Thyroid gland (tissue), 4 donors: ENCODE measurements around the gene UROC1. TPM values are rescaled to one million over a fixed set of nuclear protein-coding genes. Genes with fewer than 3 reads are reported as not detected.
A peak's percentile ranks its signal among the peaks of the same experiment; 100 is the strongest.

Source experiments
- DNase-seq, 2 donors: peaks; one replicate each; pipeline ENCODE4 v3.0.0-alpha.2; 2019
- H3K27ac ChIP-seq, 3 donors: fragments of 200-600 bp; sonication (generic); 1 replicate in 2 of 3; 2 replicates in 1 of 3; pipeline ENCODE4 v1.5.1; 2016 to 2019; ENCODE audit warnings: mild to moderate bottlenecking in 1 of 3, moderate library complexity in 1 of 3
- H3K27me3 ChIP-seq: fragments of 200-600 bp; sonication (generic); one replicate; pipeline ENCODE4 v1.5.1; 2019
- H3K36me3 ChIP-seq, 2 donors: fragments of 200-600 bp; sonication (generic); one replicate each; pipeline ENCODE4 v1.5.1; 2016 to 2019
- H3K4me1 ChIP-seq, 2 donors: fragments of 200-600 bp; sonication (generic); one replicate each; pipeline ENCODE4 v1.5.1; 2017 to 2019
- H3K4me3 ChIP-seq, 3 donors: fragments of 200-600 bp; sonication (generic); replicated peaks in 1 of 3; 1 replicate in 2 of 3; 2 replicates in 1 of 3; pipeline ENCODE4 v1.5.1; 2016; ENCODE audit warnings: mild to moderate bottlenecking in 1 of 3
- H3K9me3 ChIP-seq: fragments of 200-600 bp; sonication (generic); one replicate; pipeline ENCODE4 v1.5.1; 2017
- POLR2A ChIP-seq, 2 donors: fragments of 450-650 bp; IDR thresholded peaks; one replicate each; pipeline ENCODE4 v1.6.1; 2017; ENCODE audit warnings: antibody characterized with exemption in 2 of 2, mild to moderate bottlenecking in 2 of 2, moderate library complexity in 1 of 2
- WGBS, 2 donors: methylation state at CpG; one replicate each; pipeline ENCODE4 v1.1.5; 2017; 5-methylcytosine and 5-hydroxymethylcytosine counted together
- intact Hi-C: fragments of 100-400 bp; cut with DNase I; formaldehyde crosslinking; loops from one replicate; pipeline ENCODE4 v1.15.1; 2023
- total RNA-seq, 4 donors: library from RNA; depleted of rRNA; stranded (reverse); fragments of >200 nt; gene quantifications; one replicate each; pipeline ENCODE4 v1.2.3, GENCODE V29; 2016
- TF ChIP-seq, protein P1 (sequence below), 6 experiments: fragments of 200-600 bp in 3 of 6; fragments of 450-650 bp in 3 of 6; sonication (generic) in 3 of 6; IDR thresholded peaks; one replicate each; pipeline ENCODE4 v1.5.1; 2016 to 2019; ENCODE audit warnings: antibody characterized with exemption in 6 of 6, mild to moderate bottlenecking in 2 of 6, inconsistent platforms in 1 of 6, moderate library complexity in 1 of 6

Gene UROC1
- total RNA-seq, 4 donors from 2014 or later: not detected

DNA sequence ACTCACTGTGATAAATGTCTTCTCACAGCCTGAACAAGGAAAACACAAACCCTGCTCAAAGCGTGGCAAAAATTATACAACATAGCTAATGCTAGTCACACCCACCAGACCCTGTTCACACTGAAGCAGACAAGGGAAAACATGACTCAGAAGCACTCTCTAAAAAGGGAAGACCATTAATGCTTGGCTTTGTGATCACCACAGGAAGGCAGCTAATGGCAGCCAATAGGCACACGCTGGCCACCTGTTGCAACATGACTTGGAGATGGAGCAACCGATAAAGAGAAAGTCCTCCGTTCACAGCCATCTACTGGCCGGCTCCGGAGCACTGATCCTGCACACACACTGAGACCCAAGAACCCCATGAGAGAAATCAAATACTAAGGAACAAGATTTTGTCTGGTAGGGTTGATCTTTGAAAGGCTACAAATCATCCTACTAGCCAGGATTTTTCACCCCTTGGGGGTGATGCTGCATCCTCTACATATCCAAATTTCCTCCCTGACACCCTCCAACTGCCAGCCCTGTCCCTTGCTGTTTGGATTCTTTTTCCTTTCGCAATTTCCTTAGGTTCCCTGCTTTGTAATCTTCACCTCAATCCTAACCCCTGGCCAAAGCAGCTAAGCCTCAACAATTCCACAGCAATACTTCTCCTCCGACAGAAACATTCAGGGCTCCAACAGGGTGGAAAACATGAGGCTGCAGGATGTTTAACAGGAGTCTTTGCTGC is 45.1 kb downstream of the UROC1 start:
- Histone ChIP-seq H3K27ac (no peak overlapping the region), H3K27me3 (no peaks in the 10 kb centered on the region), H3K4me3 (peak overlapping the region in 1 of 3 donors; percentile 1), H3K36me3 (peaks cover 36 to 40% of the 10 kb centered on the region in 2 donors), H3K4me1 (peaks cover 34 to 35% of the 10 kb centered on the region in 2 donors), H3K9me3 (no peaks in the 10 kb centered on the region)
- peak; percentile 25 to 51 for DNase-seq
- intact Hi-C loops: loop anchor here (10.0 kb wide), 1 partner anchor 208 kb away; no protein-coding TSS in a partner anchor
- TF ChIP-seq POLR2A (IDR thresholded peaks at IDR 0.05): no peak
- TF ChIP-seq, protein P1, sequence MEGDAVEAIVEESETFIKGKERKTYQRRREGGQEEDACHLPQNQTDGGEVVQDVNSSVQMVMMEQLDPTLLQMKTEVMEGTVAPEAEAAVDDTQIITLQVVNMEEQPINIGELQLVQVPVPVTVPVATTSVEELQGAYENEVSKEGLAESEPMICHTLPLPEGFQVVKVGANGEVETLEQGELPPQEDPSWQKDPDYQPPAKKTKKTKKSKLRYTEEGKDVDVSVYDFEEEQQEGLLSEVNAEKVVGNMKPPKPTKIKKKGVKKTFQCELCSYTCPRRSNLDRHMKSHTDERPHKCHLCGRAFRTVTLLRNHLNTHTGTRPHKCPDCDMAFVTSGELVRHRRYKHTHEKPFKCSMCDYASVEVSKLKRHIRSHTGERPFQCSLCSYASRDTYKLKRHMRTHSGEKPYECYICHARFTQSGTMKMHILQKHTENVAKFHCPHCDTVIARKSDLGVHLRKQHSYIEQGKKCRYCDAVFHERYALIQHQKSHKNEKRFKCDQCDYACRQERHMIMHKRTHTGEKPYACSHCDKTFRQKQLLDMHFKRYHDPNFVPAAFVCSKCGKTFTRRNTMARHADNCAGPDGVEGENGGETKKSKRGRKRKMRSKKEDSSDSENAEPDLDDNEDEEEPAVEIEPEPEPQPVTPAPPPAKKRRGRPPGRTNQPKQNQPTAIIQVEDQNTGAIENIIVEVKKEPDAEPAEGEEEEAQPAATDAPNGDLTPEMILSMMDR (IDR thresholded peaks at IDR 0.05): no peak
- WGBS, 2 donors: 39 to 49% methylated on average over 8 of the region's 8 CpGs

DNA sequence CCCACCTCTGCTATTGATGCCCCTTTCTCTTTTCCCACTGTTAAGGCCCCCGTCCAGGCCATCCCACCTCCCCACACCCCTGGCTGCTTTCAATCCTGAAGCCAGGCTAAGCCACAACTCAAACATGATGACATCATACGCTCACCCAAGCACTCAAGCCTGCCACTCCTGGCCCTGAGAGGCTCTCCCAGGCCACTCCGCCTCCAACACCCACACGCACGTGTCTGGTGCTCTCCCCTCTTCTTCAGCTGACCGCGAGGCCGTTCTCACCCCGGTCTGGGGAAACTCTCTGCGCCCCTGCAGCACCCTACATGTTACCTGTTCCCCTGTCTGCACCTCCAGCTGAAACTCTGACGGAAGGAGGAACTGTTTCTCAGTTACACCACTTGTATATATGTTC is 48.1 kb downstream of the UROC1 start:
- no peaks in the 10 kb centered on the region for H3K9me3 ChIP-seq
- WGBS, 2 donors: 78 to 83% methylated on average over 11 of the region's 11 CpGs
- no peak overlapping the region for H3K27ac ChIP-seq
- no peak overlapping the region for H3K4me3 ChIP-seq
- DNase-seq: peak in 1 of 2 donors; percentile 30
- TF ChIP-seq, protein P1 (IDR thresholded peaks at IDR 0.05): no peak
- TF ChIP-seq POLR2A (IDR thresholded peaks at IDR 0.05): no peak
- peaks cover 30 to 33% of the 10 kb centered on the region in 2 donors for H3K4me1 ChIP-seq
- H3K36me3 ChIP-seq: peaks cover 63 to 67% of the 10 kb centered on the region in 2 donors
- intact Hi-C loops: no loop called here
- no peaks in the 10 kb centered on the region for H3K27me3 ChIP-seq

DNA sequence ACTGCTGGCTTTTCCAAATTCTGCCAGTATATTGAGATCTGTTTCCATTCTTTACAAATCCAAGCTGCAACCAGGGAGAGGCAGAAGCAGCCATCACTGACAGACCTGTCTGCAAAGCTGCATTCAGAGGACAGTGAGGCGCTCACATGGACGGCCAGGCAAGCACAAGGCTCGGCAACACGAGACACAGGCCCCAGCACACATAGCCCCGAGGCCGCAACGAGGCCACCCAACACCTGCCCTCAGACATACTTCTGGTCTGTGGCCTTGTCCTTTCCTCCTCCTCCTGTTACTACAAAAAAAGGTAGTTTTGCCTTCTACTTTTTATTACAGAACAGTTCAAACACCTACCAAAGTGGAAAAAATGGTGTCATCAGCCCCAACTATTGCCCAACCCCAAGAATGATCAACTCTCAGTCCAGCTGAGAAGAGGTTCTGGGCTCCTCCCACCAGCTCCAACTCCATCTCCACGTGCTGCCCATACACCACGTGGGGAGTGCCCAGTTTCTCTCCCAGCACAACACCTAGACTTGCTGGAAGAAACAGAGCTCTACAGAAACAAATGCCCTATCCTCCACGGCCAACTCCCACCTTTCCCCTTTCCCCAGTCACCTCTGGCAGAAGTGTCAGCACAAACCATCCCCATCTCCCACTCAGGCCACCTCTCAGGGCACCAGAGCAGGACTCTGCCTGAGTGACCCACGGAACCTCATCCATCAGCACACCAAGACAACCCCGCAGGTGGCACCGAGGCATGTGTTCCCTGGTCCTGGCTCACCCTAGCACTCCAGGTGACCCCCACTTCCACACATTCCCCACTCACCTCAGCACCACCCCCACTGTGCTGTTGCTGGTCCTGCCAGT is 49.3 kb downstream of the UROC1 start:
- 85 to 90% methylated on average over 10 to 13 of the region's 13 CpGs for WGBS, 2 donors
- Histone ChIP-seq H3K27ac (no peak overlapping the region), H3K27me3 (no peaks in the 10 kb centered on the region), H3K4me3 (peak overlapping the region in 1 of 3 donors; percentile 2), H3K4me1 (peaks cover 18 to 21% of the 10 kb centered on the region in 2 donors), H3K9me3 (no peaks in the 10 kb centered on the region), H3K36me3 (peaks cover 67 to 78% of the 10 kb centered on the region in 2 donors)
- no peak for TF ChIP-seq POLR2A (IDR thresholded peaks at IDR 0.05)
- TF ChIP-seq, protein P1 (IDR thresholded peaks at IDR 0.05): no peak
- DNase-seq: no peak
- intact Hi-C loops: no loop called here

DNA sequence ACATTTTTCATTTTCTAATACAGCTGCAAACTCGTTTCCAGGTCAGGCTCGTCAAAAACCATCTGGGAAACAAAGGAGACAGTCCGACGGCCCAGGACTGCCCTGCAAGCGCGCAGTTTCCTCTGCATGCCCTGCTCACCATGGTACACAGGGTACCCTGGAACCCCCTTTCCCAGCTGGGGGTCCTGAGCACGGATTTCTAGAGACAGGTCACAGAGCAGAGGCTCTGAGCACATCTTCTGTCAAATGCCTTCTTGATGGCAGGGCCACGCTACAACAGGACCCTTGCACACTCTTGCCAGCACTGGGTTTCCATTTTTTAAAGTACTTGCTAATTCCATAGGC is 50.0 kb downstream of the UROC1 start:
- H3K4me1 ChIP-seq: peaks cover 11 to 14% of the 10 kb centered on the region in 2 donors
- no peak for DNase-seq
- TF ChIP-seq POLR2A (IDR thresholded peaks at IDR 0.05): no peak
- TF ChIP-seq, protein P1 (IDR thresholded peaks at IDR 0.05): no peak
- no peaks in the 10 kb centered on the region for H3K9me3 ChIP-seq
- intact Hi-C loops: no loop called here
- no peak overlapping the region for H3K4me3 ChIP-seq
- H3K27ac ChIP-seq: no peak overlapping the region
- WGBS, 2 donors: 80% methylated on average over 8 of the region's 8 CpGs
- no peaks in the 10 kb centered on the region for H3K27me3 ChIP-seq
- H3K36me3 ChIP-seq: peaks cover 69 to 83% of the 10 kb centered on the region in 2 donors
